ENCODE measurements around the gene SND1.

DNA sequence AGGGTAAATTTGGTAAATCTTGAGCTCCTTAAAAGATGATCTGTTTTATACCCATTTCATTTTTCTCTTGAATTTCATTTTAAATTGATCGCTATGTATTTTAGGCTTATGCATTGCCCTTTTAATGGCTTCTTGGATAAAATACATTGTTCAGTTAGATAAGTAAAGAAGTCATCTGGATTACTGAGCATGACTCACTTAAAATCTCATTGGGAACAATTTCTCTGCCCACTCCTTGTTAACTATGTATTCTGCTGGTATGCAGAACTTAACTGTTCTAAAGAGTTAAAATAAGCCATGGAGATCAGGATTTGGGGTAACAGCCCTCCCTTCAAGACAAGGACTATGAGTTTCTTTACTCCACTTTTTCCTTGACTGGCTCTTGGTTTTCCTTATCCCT lies 134.2 kb downstream of the SND1 start:
- TF ChIP-seq RAD21 (IDR thresholded peaks at IDR 0.05; ENCODE audit: low read depth): no peak
- TF ChIP-seq NFIC (IDR thresholded peaks at IDR 0.05): no peak
- TF ChIP-seq, protein P1, sequence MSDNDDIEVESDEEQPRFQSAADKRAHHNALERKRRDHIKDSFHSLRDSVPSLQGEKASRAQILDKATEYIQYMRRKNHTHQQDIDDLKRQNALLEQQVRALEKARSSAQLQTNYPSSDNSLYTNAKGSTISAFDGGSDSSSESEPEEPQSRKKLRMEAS (IDR thresholded peaks at IDR 0.05): no peak
- TF ChIP-seq EP300 (IDR thresholded peaks at IDR 0.05; ENCODE audit: borderline replicate concordance): no peak
- TF ChIP-seq TEAD4 (IDR thresholded peaks at IDR 0.05): no peak
- TF ChIP-seq, protein P2, sequence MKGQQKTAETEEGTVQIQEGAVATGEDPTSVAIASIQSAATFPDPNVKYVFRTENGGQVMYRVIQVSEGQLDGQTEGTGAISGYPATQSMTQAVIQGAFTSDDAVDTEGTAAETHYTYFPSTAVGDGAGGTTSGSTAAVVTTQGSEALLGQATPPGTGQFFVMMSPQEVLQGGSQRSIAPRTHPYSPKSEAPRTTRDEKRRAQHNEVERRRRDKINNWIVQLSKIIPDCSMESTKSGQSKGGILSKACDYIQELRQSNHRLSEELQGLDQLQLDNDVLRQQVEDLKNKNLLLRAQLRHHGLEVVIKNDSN (IDR thresholded peaks at IDR 0.05): no peak
- no peak for TF ChIP-seq CEBPB (IDR thresholded peaks at IDR 0.05)
- TF ChIP-seq, protein P3, sequence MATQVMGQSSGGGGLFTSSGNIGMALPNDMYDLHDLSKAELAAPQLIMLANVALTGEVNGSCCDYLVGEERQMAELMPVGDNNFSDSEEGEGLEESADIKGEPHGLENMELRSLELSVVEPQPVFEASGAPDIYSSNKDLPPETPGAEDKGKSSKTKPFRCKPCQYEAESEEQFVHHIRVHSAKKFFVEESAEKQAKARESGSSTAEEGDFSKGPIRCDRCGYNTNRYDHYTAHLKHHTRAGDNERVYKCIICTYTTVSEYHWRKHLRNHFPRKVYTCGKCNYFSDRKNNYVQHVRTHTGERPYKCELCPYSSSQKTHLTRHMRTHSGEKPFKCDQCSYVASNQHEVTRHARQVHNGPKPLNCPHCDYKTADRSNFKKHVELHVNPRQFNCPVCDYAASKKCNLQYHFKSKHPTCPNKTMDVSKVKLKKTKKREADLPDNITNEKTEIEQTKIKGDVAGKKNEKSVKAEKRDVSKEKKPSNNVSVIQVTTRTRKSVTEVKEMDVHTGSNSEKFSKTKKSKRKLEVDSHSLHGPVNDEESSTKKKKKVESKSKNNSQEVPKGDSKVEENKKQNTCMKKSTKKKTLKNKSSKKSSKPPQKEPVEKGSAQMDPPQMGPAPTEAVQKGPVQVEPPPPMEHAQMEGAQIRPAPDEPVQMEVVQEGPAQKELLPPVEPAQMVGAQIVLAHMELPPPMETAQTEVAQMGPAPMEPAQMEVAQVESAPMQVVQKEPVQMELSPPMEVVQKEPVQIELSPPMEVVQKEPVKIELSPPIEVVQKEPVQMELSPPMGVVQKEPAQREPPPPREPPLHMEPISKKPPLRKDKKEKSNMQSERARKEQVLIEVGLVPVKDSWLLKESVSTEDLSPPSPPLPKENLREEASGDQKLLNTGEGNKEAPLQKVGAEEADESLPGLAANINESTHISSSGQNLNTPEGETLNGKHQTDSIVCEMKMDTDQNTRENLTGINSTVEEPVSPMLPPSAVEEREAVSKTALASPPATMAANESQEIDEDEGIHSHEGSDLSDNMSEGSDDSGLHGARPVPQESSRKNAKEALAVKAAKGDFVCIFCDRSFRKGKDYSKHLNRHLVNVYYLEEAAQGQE (IDR thresholded peaks at IDR 0.05; ENCODE audit: low read depth): no peak
- no peak for TF ChIP-seq ZBTB7A (IDR thresholded peaks at IDR 0.05; ENCODE audit: low read depth)
- no peak for TF ChIP-seq TAF1 (IDR thresholded peaks at IDR 0.05; ENCODE audit: low read depth)

Measured in Ishikawa (cell line).